Fibroblast of mammary gland (primary cell): ENCODE results near the gene CFAP251.

Experiments
- DNase-seq: peaks from one replicate; pipeline ENCODE4 v3.0.0-alpha.2; 2010; ENCODE audit warnings: low read depth
- H3K4me3 ChIP-seq: 2 replicates; pipeline ENCODE4 v1.5.1; 2011; ENCODE audit warnings: low read depth, mild to moderate bottlenecking, low read length, moderate library complexity; ENCODE audit not compliant: control insufficient read depth
- TF ChIP-seq, protein P1 (sequence below): conservative IDR thresholded peaks from 2 replicates; pipeline ENCODE4 v1.5.1; 2011; ENCODE audit warnings: low read depth, low read length, inconsistent platforms; ENCODE audit not compliant: control insufficient read depth, insufficient read depth

CFAP251 gene

DNA sequence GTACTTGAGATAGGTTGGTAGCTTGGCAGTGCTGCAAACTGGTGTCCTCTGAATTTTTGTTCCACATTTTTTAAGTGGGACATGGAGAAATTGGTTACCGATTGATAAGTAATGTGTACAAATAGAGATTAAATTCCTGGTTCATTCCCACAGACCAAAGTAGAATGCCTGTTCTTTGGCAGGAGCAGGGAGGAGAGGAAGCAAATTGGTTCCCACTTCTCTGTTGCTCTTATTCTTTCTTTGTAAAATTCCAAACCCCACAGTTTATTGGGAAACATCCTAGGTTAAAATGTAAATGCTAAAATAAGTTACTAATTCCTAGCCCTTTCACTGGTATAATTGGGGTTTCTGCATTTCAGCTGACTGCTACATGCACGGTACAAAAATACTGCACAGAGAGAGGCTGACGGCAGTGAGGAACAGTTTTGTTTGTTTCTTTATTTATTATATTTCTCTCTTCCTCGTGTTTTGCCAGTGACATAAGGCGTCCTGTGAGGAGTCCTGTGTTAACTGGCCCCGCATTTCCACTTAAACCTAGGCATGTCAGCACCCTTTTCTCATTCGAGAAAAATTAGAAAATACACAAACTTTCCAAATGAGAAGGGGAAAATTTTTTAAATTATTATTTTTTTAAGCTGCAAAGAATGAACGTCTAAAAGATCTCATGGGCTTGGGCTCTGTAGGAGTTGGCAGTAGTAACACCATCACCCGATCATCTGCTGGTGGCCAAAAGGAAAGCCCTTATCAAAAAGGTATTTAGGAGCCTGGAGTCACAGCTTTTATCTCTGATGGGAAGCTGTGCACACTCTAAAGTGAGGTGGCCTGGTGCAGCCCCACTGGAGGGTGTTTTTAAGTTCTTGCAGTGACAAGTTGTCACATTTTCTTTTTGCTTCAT lies 77.9 kb downstream of the CFAP251 start:
- no peak overlapping the region for H3K4me3 ChIP-seq
- no peak for DNase-seq
- TF ChIP-seq, protein P1, sequence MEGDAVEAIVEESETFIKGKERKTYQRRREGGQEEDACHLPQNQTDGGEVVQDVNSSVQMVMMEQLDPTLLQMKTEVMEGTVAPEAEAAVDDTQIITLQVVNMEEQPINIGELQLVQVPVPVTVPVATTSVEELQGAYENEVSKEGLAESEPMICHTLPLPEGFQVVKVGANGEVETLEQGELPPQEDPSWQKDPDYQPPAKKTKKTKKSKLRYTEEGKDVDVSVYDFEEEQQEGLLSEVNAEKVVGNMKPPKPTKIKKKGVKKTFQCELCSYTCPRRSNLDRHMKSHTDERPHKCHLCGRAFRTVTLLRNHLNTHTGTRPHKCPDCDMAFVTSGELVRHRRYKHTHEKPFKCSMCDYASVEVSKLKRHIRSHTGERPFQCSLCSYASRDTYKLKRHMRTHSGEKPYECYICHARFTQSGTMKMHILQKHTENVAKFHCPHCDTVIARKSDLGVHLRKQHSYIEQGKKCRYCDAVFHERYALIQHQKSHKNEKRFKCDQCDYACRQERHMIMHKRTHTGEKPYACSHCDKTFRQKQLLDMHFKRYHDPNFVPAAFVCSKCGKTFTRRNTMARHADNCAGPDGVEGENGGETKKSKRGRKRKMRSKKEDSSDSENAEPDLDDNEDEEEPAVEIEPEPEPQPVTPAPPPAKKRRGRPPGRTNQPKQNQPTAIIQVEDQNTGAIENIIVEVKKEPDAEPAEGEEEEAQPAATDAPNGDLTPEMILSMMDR = no peak

DNA sequence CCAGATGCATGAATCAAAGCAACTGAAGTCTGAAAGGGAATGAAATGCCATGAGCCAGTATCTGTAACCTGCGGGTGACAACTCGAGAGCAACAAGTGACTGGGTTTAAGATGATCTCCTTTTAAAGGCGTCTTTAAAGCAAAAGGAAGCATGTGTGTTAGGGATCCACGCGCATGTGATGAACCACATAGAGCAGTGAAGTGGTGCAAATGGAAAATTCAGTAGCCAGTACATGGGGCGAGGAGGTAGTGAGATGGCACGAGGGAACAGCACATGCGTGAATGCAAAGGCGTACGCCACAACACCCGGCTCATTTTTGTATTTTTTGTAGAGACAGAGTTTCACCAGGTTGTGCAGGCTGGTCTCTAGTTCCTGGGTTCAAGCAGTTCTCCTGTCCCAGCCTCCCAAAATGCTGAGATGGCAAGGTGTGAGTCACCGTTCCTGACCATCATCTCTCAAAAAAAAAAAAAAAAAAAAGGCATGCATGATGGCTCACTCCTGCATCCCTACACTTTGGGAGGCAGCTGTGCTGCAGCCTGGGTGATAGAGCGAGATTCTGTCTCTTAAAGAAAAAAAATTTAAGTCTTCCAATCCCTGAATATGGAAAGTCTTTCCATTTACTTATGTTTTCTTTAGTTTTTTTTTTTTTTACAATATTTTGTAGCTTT lies 78.7 kb downstream of the CFAP251 start:
- H3K4me3 ChIP-seq = no peak overlapping the region
- TF ChIP-seq, protein P1 = no peak
- peak; percentile 46 for DNase-seq

DNA sequence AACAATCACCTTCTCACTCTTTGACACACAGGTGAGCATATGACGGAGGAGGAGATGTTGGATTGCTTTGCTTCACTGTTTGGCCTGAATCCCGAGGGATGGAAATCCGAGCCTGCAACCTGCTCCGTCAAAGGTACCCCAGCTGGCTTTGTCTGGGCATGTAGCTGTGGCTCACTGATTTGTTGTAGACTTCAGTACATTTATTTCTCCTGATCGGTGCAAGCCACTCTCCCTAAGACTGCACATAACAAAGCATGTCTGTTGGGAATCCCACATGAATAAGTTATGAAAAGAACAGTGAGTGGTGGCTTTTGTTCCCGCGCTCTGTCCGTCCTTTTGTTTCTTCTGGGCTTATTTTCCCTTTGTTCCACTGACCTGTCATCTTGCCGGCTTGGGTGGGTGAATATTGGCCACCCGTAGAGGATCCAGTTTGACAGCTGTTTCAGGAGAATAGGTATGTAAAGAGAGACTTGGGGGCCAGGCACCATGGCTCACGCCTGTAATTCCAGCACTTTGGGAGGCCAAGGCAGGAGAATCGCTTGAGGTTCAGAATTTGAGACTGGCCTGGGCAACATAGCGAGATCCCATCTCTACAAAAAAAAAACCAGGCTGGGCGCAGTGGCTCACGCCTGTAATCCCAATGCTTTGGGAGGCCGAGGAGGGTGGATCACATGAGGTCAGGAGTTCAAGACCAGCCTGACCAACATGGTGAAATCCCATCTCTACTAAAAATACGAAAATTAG lies 83.2 kb downstream of the CFAP251 start:
- DNase-seq = no peak
- no peak overlapping the region for H3K4me3 ChIP-seq
- TF ChIP-seq, protein P1 = no peak

DNA sequence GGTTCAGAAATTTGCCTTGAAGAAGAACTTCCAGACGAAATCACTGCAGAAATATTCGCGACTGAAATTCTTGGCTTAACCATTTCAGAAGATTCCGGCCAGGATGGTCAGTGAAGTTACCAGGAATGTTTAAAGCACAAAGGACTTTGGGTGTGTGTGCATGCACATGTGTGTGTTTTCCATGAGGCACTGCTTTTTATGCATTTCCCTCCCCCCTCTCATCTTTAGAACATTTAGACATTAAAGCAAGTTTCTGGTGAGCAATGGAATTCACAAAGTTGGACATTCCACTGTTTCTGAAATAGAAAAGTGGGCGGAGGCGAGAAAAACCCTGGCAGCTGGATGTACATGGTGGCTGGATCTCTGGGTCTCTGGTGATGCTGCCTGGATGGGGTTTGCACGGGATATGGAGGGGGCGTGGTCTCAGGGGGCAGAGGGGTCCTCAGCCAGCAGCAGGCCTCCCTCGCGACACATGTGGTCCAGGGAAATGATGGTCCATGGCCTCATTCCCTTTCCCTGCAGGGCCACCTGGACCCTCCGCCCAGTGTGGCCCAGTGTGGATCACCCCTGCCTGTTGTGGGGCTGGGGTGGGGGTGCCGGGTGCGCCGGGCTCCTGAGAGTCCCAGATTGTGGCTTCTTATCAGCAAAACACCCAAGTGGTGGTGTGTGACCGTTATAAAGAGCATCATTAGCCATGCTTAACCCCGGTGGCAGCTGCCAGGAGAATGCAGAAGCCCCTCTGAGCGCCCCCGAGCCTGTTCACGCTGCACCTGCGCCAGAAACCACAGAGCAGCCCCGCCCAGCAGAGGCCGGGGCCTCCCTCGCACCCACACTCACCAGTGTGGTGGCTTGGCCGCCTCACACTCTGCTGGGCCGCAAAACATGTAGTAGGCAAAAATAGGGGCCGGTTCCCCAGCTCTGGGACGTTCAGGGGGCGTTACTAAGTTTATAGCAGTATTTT lies 85.5 kb downstream of the CFAP251 start:
- no peak overlapping the region for H3K4me3 ChIP-seq
- TF ChIP-seq, protein P1 = no peak
- DNase-seq = peak; percentile 42

DNA sequence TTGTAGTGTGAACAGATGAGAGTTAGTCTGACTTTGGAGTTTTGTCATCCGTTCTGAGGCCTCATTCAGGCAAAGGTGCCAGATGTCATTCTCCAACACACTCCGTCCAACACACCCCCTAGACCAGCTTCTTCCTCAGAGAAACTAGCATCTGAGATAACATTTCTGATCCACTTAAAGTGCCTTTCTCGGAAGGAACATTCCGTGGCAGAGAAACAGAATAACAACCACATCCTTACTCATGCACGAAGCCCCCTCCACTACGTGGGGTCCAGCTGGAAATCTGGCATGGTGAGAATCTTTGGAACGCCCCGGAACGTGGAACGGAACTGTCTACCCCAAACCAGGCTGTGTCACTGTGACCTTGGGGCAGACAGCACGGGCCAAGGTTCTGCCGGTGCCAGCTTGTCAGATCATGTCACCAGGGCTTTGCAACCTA lies 86.3 kb downstream of the CFAP251 start:
- H3K4me3 ChIP-seq = no peak overlapping the region
- TF ChIP-seq, protein P1 = no peak
- peak; percentile 12 for DNase-seq
